ENCODE results near the gene ATP8B3. TPM values are rescaled to one million over a fixed set of nuclear protein-coding genes. Genes with fewer than 3 reads are reported as not detected.

ATP8B3 gene
- total RNA-seq, 1 donor from 2014 or later: 0.96 TPM

- no peak overlapping the region for H3K4me3 ChIP-seq (ENCODE audit: low read depth, low read length)
Observed at GRCh38 chr19:1754018-1754635, 57.9 kb downstream of the ATP8B3 start.

DNA sequence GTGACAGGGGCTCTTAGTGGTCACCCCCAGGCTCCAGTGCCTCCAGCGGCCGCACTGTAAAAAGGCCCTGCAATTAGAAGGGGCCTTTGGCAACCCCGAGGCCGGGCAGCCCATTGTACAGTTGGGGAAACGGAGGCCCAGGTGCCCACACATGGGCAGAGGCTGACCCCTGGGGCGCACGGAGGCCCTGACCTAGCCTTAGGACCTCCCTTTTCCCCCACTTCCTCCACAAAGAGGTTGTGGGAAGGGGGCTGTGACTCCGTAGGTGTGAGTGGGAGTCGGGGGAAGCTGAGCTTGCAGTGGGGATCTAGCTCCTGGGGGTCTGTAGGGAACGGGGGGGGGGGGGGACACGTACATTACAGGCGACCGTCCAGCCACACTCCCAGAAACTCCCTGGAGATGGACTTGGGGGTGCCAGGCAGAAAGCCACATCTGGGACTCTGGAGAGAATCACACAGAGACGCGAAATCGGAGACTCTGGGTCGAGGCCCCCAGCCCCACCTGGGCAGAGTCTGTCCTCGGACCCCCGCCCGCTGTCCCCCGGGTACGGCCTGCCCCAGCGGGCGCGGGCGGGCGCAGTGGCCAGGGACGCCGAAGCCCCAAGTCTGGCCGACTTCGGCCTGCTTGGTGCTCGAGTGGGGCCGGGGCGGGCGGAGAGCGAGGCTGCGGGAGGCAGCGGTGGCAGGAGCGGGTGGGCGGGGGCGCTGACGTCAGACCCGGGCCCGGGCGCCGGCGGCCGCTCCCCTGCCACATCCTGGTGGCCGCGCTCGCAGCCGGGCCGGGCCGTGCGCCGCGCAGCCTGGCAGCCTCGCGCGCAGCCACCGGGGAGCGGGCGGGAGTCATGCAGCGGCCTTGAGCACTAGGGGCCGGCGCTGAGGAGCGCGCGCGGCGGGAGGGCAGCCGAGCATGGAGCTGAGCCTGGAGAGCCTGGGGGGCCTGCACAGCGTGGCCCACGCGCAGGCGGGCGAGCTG, 59.0 kb downstream of the ATP8B3 start, which contains the start of gene ONECUT3:
Gene ONECUT3 (plus strand): TSS at position 750 of the 972 bp plus-strand sequence. CDS start 157 bp downstream, at position 907.
- DNase-seq (ENCODE audit: low read depth): no peak
- no peak for TF ChIP-seq CTCF (IDR thresholded peaks at IDR 0.05; ENCODE audit: insufficient read depth, low read length, poor library complexity, severe bottlenecking)
- H3K4me3 ChIP-seq (ENCODE audit: low read depth, low read length): no peak within 1 kb of the TSS
- H3K27me3 ChIP-seq (ENCODE audit: control insufficient read depth, insufficient read depth, low read length): peaks cover 88% of the 10 kb centered on the region
- H3K36me3 ChIP-seq (ENCODE audit: control insufficient read depth, insufficient read depth, low read length): no peaks in the 10 kb centered on the region

More at GRCh38 chr19:1754018-1754635, 57.9 kb downstream of the ATP8B3 start:
- no peak for DNase-seq (ENCODE audit: low read depth)
- H3K36me3 ChIP-seq (ENCODE audit: control insufficient read depth, insufficient read depth, low read length): no peaks in the 10 kb centered on the region
- peaks cover 87% of the 10 kb centered on the region for H3K27me3 ChIP-seq (ENCODE audit: control insufficient read depth, insufficient read depth, low read length)
- no peak for TF ChIP-seq CTCF (IDR thresholded peaks at IDR 0.05; ENCODE audit: insufficient read depth, low read length, poor library complexity, severe bottlenecking)

DNA sequence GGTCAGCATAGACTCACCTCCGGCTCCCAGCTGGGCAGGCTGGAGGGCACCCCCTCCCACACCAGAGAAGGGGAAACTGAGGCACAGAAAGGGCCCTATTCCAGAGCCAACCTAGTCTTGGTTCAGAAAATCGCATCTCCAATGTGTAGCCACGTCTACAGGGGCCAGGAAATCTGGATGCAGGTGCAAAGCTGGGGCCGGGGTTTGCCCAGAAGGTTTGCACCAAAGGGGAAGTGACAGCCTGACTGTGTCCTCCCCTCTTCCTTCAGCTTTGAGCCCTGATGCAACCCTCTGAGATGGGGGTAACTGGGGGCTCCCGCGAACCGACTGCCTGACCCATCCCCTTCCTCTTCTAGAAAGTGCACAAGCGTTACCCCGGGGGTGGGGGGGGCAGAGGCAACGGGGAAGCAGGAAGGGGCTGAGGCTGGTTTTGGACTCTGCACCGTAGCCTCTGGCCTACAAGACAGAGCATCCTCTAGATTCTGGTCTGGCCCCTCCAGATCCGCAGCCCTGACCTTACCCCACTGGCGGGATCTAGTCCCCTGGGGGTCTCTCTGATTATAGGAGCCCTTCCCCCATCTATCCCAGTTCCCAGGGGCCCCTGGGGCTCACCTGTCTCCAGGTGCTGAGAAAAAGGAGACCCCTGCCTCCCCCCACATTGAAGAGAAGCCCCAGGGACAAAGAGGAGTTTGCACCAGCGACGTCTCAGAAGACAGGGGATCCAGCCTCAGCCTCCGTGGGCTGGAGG, 59.9 kb downstream of the ATP8B3 start:
- H3K36me3 ChIP-seq (ENCODE audit: control insufficient read depth, insufficient read depth, low read length): no peaks in the 10 kb centered on the region
- TF ChIP-seq CTCF (IDR thresholded peaks at IDR 0.05; ENCODE audit: insufficient read depth, low read length, poor library complexity, severe bottlenecking): no peak
- H3K4me3 ChIP-seq (ENCODE audit: low read depth, low read length): no peak overlapping the region
- DNase-seq (ENCODE audit: low read depth): no peak
- H3K27me3 ChIP-seq (ENCODE audit: control insufficient read depth, insufficient read depth, low read length): peaks cover 83% of the 10 kb centered on the region

DNA sequence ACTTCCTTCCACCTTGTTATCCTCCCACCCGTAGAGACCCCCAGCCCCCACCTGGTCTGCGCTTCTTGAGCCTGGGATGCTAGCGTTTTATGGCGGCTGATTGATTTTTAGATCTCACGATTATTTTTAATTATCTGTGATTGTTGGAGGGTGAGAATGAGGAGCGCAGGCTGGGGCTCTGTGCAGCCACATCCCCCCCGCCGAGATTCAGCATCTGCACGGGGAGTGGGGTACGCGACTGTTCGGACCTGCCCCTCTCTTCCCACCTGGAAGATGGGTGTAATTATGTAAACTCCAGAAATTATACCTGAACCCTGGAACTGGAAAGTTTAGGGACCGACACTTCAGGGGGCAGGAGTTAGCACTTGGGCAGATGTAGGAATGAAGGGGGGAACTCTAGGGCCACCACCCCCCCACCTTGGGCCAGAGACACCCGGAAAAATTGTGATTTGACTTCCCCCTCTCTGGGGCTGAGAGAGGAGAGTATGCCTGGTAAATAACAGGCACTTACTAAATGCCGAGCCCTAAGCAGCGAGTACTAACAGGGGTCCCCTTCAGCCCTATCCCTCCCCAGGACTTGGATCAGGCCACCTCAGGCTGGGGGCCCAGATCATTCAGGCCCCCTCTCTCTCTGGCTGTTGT, 60.6 kb downstream of the ATP8B3 start:
- Histone ChIP-seq H3K36me3 (ENCODE audit: control insufficient read depth, insufficient read depth, low read length) (no peaks in the 10 kb centered on the region), H3K4me3 (ENCODE audit: low read depth, low read length) (no peak overlapping the region), H3K27me3 (ENCODE audit: control insufficient read depth, insufficient read depth, low read length) (peaks cover 81% of the 10 kb centered on the region)
- DNase-seq (ENCODE audit: low read depth): no peak
- TF ChIP-seq CTCF (IDR thresholded peaks at IDR 0.05; ENCODE audit: insufficient read depth, low read length, poor library complexity, severe bottlenecking): no peak

DNA sequence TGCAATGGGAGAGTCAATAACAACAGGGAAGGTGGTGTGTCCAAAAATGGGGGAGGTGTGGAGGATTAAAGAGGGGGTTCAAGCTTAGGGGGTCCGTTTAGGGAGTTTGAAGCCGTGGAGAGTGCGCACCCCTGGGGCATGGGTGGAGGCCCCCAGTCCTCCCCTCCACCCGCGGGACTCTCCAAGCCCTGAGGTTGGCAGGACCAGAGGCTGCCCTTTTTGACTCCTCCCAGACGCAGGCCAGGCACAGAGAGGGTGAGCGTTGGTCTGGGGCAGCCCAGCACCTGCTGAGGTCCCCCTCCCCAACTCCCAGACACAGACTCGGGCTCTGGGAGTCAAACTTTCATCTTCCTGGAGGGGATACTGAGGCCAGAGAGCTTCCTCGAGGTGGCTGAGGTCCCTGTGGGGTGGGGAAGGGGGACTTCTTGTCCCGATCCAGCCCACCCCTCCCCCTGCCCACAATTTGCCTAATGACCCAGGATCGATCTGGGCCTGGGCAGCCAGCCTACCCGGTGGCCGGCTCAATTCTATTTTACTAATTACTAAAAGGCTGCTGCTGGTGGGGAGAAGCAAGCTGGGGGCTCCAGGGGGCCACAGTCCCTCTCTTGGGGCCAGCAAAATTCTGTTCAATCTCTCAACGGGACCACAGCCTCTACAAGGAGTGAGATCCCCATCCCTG, 61.6 kb downstream of the ATP8B3 start:
- TF ChIP-seq CTCF (IDR thresholded peaks at IDR 0.05; ENCODE audit: insufficient read depth, low read length, poor library complexity, severe bottlenecking): no peak
- H3K36me3 ChIP-seq (ENCODE audit: control insufficient read depth, insufficient read depth, low read length): no peaks in the 10 kb centered on the region
- peaks cover 71% of the 10 kb centered on the region for H3K27me3 ChIP-seq (ENCODE audit: control insufficient read depth, insufficient read depth, low read length)
- H3K4me3 ChIP-seq (ENCODE audit: low read depth, low read length): no peak overlapping the region
- no peak for DNase-seq (ENCODE audit: low read depth)

Data from kidney epithelial cell (primary cell).